Measurements from ENCODE around the gene ODF2L. TPM values are rescaled to one million over a fixed set of nuclear protein-coding genes. Genes with fewer than 3 reads are reported as not detected.

The ODF2L gene
- total RNA-seq, 1 experiment from 2014 or later = 27.3 TPM

GRCh38 chr1:86441581-86441980, 45.5 kb upstream of the ODF2L start:
- Histone ChIP-seq H2AK5ac (ENCODE audit: insufficient read length, low read length) (no peak overlapping the region), H3K27ac (ENCODE audit: insufficient read length, low read depth, low read length) (no peak overlapping the region), H2BK120ac (ENCODE audit: low read depth, low read length, poor library complexity, severe bottlenecking) (no peak overlapping the region), H3K23me2 (ENCODE audit: insufficient read length, low read depth, low read length, poor library complexity, severe bottlenecking) (no peaks in the 10 kb centered on the region), H3K4me1 (ENCODE audit: insufficient read depth, low read length) (no peaks in the 10 kb centered on the region), H3T11ph (ENCODE audit: low read length) (no peak overlapping the region), H3K4ac (ENCODE audit: low read depth, low read length) (no peak overlapping the region), H4K8ac (replicated peaks; ENCODE audit: insufficient read length, low read depth, low read length) (no peak overlapping the region), H4K5ac (ENCODE audit: insufficient read length, low read depth, low read length) (no peak overlapping the region), H3K56ac (ENCODE audit: insufficient read length, low read depth, low read length) (no peak overlapping the region), H4K91ac (ENCODE audit: insufficient read length, low read depth, low read length) (no peak overlapping the region), H3K23ac (ENCODE audit: insufficient read length, low read depth, low read length) (no peak overlapping the region), H3K27me3 (ENCODE audit: insufficient read depth, low read length) (no peaks in the 10 kb centered on the region), H3K79me2 (ENCODE audit: insufficient read depth, low read length) (no peaks in the 10 kb centered on the region), H2BK12ac (ENCODE audit: insufficient read length, low read depth, low read length) (no peak overlapping the region), H2AFZ (ENCODE audit: low read length) (no peak overlapping the region), H3K18ac (ENCODE audit: insufficient read length, low read depth, low read length) (no peak overlapping the region), H4K20me1 (ENCODE audit: control insufficient read depth, insufficient read depth, insufficient read length) (no peaks in the 10 kb centered on the region), H3K9ac (ENCODE audit: extremely low read depth, insufficient read length, low read length) (no peak overlapping the region), H3K79me1 (ENCODE audit: insufficient read depth, low read depth, low read length, poor library complexity, severe bottlenecking) (no peaks in the 10 kb centered on the region), H3K9me3 (ENCODE audit: control insufficient read depth, low read depth, low read length) (no peaks in the 10 kb centered on the region), H3K4me2 (ENCODE audit: insufficient read depth, insufficient read length, low read length) (no peak overlapping the region), H2BK15ac (ENCODE audit: low read depth, low read length) (no peak overlapping the region), H3K14ac (ENCODE audit: insufficient read depth, low read length) (no peak overlapping the region), H2BK20ac (ENCODE audit: low read depth, low read length, poor library complexity, severe bottlenecking) (no peak overlapping the region), H2BK5ac (ENCODE audit: insufficient read length, low read length) (no peak overlapping the region)
- no peak for TF ChIP-seq CTCF (conservative IDR thresholded peaks at IDR 0.05)
- H3K9me3 Mint-ChIP-seq = no peaks in the 10 kb centered on the region
- no peak overlapping the region for H3K4me3 Mint-ChIP-seq
- DNase-seq = no peak
- 0 out of 4 replicates have a peak, but pooled peaks cover 0 to 2% of the 10 kb centered on the region in 2 experiments for H3K4me1 Mint-ChIP-seq
- peaks cover 2% of the 10 kb centered on the region; the same call in 1 of the 2 replicates for H3K27me3 Mint-ChIP-seq (ENCODE audit: low read depth)
- no peak overlapping the region for H3K27ac Mint-ChIP-seq
- H3K36me3 Mint-ChIP-seq (ENCODE audit: insufficient read depth in 1 of 3, low read depth in 3 of 3) = no peaks in the 10 kb centered on the region
- no CpG with 5 or more reads among the region's 2 CpGs for WGBS (ENCODE audit: extremely low coverage, insufficient read length, low lambda C conversion rate)
